ENCODE measurements around the gene KCNQ5.

DNA sequence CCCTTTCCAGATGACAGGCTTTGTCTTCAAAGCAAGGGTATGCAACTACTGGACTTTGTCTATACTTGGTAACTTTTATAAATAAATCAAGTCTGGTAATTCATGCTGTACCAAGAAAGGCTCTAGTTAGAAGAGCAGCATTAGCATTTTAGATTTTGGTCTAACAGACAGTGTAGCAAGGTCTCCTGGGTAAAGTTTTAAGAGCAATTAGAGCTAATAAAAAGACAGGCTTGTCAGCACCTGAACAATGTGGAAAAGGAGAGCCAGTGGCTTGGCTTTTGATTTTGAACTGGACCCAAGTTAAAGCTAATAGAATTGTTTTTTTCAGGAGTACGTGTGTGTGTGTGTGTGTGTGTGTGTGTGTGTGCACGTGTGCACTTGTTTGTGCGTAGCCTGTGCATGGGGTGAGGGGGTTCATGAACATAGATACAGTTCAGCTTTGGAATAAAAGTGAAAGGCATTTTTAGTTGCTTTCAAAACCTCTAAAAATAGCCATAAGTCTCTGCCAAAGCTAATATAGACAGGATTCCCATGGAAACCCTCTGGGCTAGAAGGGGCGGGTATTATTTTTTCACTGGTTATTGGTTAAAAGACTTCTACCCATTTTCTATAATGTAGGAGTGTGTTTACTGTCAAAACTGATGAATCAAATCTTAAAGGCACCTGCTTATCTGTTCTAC is 138.4 kb downstream of the KCNQ5 start:
- TF ChIP-seq, protein P1, sequence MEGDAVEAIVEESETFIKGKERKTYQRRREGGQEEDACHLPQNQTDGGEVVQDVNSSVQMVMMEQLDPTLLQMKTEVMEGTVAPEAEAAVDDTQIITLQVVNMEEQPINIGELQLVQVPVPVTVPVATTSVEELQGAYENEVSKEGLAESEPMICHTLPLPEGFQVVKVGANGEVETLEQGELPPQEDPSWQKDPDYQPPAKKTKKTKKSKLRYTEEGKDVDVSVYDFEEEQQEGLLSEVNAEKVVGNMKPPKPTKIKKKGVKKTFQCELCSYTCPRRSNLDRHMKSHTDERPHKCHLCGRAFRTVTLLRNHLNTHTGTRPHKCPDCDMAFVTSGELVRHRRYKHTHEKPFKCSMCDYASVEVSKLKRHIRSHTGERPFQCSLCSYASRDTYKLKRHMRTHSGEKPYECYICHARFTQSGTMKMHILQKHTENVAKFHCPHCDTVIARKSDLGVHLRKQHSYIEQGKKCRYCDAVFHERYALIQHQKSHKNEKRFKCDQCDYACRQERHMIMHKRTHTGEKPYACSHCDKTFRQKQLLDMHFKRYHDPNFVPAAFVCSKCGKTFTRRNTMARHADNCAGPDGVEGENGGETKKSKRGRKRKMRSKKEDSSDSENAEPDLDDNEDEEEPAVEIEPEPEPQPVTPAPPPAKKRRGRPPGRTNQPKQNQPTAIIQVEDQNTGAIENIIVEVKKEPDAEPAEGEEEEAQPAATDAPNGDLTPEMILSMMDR (IDR thresholded peaks at IDR 0.05; ENCODE audit: insufficient read depth, low read length, poor library complexity, severe bottlenecking): no peak
- TF ChIP-seq EZH2phosphoT487 (conservative IDR thresholded peaks at IDR 0.05; ENCODE audit: low read length): no peak

Data from SU-DHL-6 (cell line).